IMR-90 (cell line): Measurements from ENCODE around the gene AIFM2.

Source experiments
- CEBPB ChIP-seq: IDR thresholded peaks from 2 replicates; pipeline ENCODE4 v1.6.1; 2012; ENCODE audit warnings: low read depth, low read length, improper control_type of control experiment
- CTCF ChIP-seq: conservative IDR thresholded peaks from 2 replicates; pipeline ENCODE4 v1.5.1; 2012; ENCODE audit warnings: mild to moderate bottlenecking, low read depth, low read length, improper control_type of control experiment
- FOS ChIP-seq: fragments of 150-350 bp; IDR thresholded peaks from 2 replicates; pipeline ENCODE4 v1.6.1; 2016; ENCODE audit warnings: low read depth, low read length
- MXI1 ChIP-seq: IDR thresholded peaks from 2 replicates; pipeline ENCODE4 v1.6.1; 2012; ENCODE audit warnings: low read depth, mild to moderate bottlenecking, low read length, moderate library complexity, borderline replicate concordance
- POLR2A ChIP-seq: IDR thresholded peaks from 2 replicates; pipeline ENCODE4 v1.6.1; 2012; ENCODE audit warnings: mild to moderate bottlenecking, low read depth, low read length
- RAD21 ChIP-seq: IDR thresholded peaks from 2 replicates; pipeline ENCODE4 v1.6.1; 2012; ENCODE audit warnings: low read length, improper control_type of control experiment

- TF ChIP-seq POLR2A (no peak), CTCF (no peak), CEBPB (no peak), FOS (no peak), MXI1 (no peak), RAD21 (no peak)
Observed at GRCh38 chr10:70135684-70136083, 3.1 kb upstream of the AIFM2 start.
